ENCODE results near the gene MAPK7. TPM values are rescaled to one million over a fixed set of nuclear protein-coding genes. Genes with fewer than 3 reads are reported as not detected.

MAPK7 gene
- total RNA-seq, 2 experiments from 2014 or later = 8.1 to 19.3 TPM

DNA sequence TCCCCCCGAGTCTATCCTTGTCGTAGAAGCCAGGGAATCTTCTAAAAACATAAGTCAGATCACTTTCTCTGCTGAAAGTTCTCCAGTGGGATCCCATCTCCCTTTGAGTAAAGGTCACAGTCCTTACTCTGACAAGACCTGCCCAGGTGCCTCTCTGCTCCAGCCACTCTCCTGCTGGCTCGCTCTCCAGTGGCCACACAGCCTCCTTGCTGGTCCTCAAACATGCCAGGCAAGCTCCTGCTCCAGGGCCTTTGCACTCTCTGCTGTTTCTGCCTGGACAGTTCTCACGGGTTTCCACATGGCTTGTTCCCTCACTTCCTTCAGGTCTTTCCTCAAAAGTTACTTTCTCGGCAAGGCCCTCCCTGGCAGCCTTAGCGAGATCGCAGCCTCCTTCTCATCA is 19.1 kb upstream of the MAPK7 start:
- intact Hi-C loops (cut with micrococcal nuclease; ENCODE audit: unreplicated experiment) = no loop called here
- Histone ChIP-seq H4K20me1 (ENCODE audit: insufficient read depth, low read length) (no peaks in the 10 kb centered on the region), H3K9me2 (ENCODE audit: insufficient read depth, low read length) (no peaks in the 10 kb centered on the region), H3K4me2 (ENCODE audit: low read length) (no peak overlapping the region), H3K79me2 (ENCODE audit: insufficient read depth, low read depth, low read length) (peaks cover 3% of the 10 kb centered on the region; the same call in 1 of the 2 replicates), H3K27ac (ENCODE audit: low read depth, low read length, poor library complexity, severe bottlenecking) (no peak overlapping the region), H3K36me3 (ENCODE audit: insufficient read depth, low read length) (no peaks in the 10 kb centered on the region), H2AFZ (ENCODE audit: low read length) (no peak overlapping the region), H3K4me1 (ENCODE audit: insufficient read depth, low read length, poor library complexity, severe bottlenecking) (peaks cover 16% of the 10 kb centered on the region), H3K9me3 (ENCODE audit: low read length) (no peaks in the 10 kb centered on the region), H3K4me3 (ENCODE audit: low read depth, low read length, poor library complexity, severe bottlenecking) (no peak overlapping the region)
- POLR2A ChIA-PET = interaction anchor here (0.6 to 1.0 kb wide), 2 partner anchors 19 to 117 kb away, joined by 3 read pairs; partner anchors contain the start of gene MAPK7
- CTCF ChIA-PET (ENCODE audit: unreplicated experiment) = no interaction called here
- no peak for TF ChIP-seq EZH2phosphoT487 (IDR thresholded peaks at IDR 0.05; ENCODE audit: borderline replicate concordance, low read depth, low read length)
- TF ChIP-seq, protein P1, sequence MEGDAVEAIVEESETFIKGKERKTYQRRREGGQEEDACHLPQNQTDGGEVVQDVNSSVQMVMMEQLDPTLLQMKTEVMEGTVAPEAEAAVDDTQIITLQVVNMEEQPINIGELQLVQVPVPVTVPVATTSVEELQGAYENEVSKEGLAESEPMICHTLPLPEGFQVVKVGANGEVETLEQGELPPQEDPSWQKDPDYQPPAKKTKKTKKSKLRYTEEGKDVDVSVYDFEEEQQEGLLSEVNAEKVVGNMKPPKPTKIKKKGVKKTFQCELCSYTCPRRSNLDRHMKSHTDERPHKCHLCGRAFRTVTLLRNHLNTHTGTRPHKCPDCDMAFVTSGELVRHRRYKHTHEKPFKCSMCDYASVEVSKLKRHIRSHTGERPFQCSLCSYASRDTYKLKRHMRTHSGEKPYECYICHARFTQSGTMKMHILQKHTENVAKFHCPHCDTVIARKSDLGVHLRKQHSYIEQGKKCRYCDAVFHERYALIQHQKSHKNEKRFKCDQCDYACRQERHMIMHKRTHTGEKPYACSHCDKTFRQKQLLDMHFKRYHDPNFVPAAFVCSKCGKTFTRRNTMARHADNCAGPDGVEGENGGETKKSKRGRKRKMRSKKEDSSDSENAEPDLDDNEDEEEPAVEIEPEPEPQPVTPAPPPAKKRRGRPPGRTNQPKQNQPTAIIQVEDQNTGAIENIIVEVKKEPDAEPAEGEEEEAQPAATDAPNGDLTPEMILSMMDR (conservative IDR thresholded peaks at IDR 0.05; ENCODE audit: low read length) = no peak
- no TSS peak for BruUV-seq (replicated peaks)
- DNase-seq (ENCODE audit: low spot score) = no peak

- ChIA-PET CTCF (ENCODE audit: unreplicated experiment) (no interaction called here), POLR2A (interaction anchor here (0.6 kb wide), 1 partner anchor 118 kb away, joined by 3 read pairs; no protein-coding TSS in a partner anchor)
- no peaks in the 10 kb centered on the region for H3K9me2 ChIP-seq (ENCODE audit: insufficient read depth, low read length)
- TF ChIP-seq, protein P1 (conservative IDR thresholded peaks at IDR 0.05; ENCODE audit: low read length) = no peak
- TF ChIP-seq EZH2phosphoT487 (IDR thresholded peaks at IDR 0.05; ENCODE audit: borderline replicate concordance, low read depth, low read length) = no peak
- no peak overlapping the region for H3K4me2 ChIP-seq (ENCODE audit: low read length)
- no peaks in the 10 kb centered on the region for H3K36me3 ChIP-seq (ENCODE audit: insufficient read depth, low read length)
- peaks cover 16% of the 10 kb centered on the region for H3K4me1 ChIP-seq (ENCODE audit: insufficient read depth, low read length, poor library complexity, severe bottlenecking)
- intact Hi-C loops (cut with micrococcal nuclease; ENCODE audit: unreplicated experiment) = loop anchor here (5.0 kb wide), 2 partner anchors 107 to 147 kb away; no protein-coding TSS in a partner anchor
- H3K4me3 ChIP-seq (ENCODE audit: low read depth, low read length, poor library complexity, severe bottlenecking) = no peak overlapping the region
- no peaks in the 10 kb centered on the region for H3K9me3 ChIP-seq (ENCODE audit: low read length)
- H3K27ac ChIP-seq (ENCODE audit: low read depth, low read length, poor library complexity, severe bottlenecking) = no peak overlapping the region
- H2AFZ ChIP-seq (ENCODE audit: low read length) = no peak overlapping the region
- no peak for DNase-seq (ENCODE audit: low spot score)
- no TSS peak for BruUV-seq (replicated peaks)
- H3K79me2 ChIP-seq (ENCODE audit: insufficient read depth, low read depth, low read length) = peaks cover 3% of the 10 kb centered on the region; the same call in 1 of the 2 replicates
- no peaks in the 10 kb centered on the region for H4K20me1 ChIP-seq (ENCODE audit: insufficient read depth, low read length)
These were observed 18.4 kb upstream of the MAPK7 start for GRCh38 chr17:19359856-19360255.

DNA sequence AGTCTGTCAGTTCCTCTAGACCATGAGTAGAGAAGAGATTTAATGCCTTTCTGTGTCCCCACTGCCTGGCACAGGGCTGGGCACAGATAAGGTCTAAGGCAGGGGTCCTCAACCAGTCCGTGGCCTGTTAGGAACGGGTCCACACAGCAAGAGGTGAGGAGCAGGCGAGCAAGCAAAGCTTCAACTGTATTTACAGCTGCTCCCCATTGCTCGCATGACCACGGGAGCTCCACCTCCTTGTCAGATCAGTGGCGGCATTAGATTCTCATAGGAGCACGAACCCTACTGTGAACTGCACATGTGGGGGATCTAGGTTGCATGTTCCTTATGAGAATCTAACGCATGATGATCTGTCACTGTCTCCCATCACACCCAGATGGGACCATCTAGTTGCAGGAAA is 17.5 kb upstream of the MAPK7 start:
- H3K4me1 ChIP-seq (ENCODE audit: insufficient read depth, low read length, poor library complexity, severe bottlenecking) = peaks cover 16% of the 10 kb centered on the region
- peaks cover 3% of the 10 kb centered on the region; the same call in 1 of the 2 replicates for H3K79me2 ChIP-seq (ENCODE audit: insufficient read depth, low read depth, low read length)
- H3K4me3 ChIP-seq (ENCODE audit: low read depth, low read length, poor library complexity, severe bottlenecking) = no peak overlapping the region
- no peaks in the 10 kb centered on the region for H3K9me2 ChIP-seq (ENCODE audit: insufficient read depth, low read length)
- intact Hi-C loops (cut with micrococcal nuclease; ENCODE audit: unreplicated experiment) = loop anchor here (5.0 kb wide), 2 partner anchors 107 to 147 kb away; no protein-coding TSS in a partner anchor
- no peak overlapping the region for H3K4me2 ChIP-seq (ENCODE audit: low read length)
- TF ChIP-seq EZH2phosphoT487 (IDR thresholded peaks at IDR 0.05; ENCODE audit: borderline replicate concordance, low read depth, low read length) = no peak
- TF ChIP-seq, protein P1 (conservative IDR thresholded peaks at IDR 0.05; ENCODE audit: low read length) = no peak
- H3K27ac ChIP-seq (ENCODE audit: low read depth, low read length, poor library complexity, severe bottlenecking) = no peak overlapping the region
- H2AFZ ChIP-seq (ENCODE audit: low read length) = no peak overlapping the region
- ChIA-PET POLR2A (no interaction called here), CTCF (ENCODE audit: unreplicated experiment) (no interaction called here)
- no peaks in the 10 kb centered on the region for H3K9me3 ChIP-seq (ENCODE audit: low read length)
- H3K36me3 ChIP-seq (ENCODE audit: insufficient read depth, low read length) = no peaks in the 10 kb centered on the region
- no TSS peak for BruUV-seq (replicated peaks)
- H4K20me1 ChIP-seq (ENCODE audit: insufficient read depth, low read length) = no peaks in the 10 kb centered on the region
- DNase-seq (ENCODE audit: low spot score) = no peak
